NCI-H524 treated with DMSO at 0.1 percent for 48 hours (cell line): ENCODE results near the gene DNAAF9.
"Not testable (repeated sequence)": the region's sequence is repeated elsewhere in the genome, so short reads cannot be mapped to it uniquely, and the experiment has no call there.

ENCODE experiments used
- DNase-seq: peaks from one replicate; lab custom pipeline; 2025; lab: John Stamatoyannopoulos, UW

The DNAAF9 gene

DNA sequence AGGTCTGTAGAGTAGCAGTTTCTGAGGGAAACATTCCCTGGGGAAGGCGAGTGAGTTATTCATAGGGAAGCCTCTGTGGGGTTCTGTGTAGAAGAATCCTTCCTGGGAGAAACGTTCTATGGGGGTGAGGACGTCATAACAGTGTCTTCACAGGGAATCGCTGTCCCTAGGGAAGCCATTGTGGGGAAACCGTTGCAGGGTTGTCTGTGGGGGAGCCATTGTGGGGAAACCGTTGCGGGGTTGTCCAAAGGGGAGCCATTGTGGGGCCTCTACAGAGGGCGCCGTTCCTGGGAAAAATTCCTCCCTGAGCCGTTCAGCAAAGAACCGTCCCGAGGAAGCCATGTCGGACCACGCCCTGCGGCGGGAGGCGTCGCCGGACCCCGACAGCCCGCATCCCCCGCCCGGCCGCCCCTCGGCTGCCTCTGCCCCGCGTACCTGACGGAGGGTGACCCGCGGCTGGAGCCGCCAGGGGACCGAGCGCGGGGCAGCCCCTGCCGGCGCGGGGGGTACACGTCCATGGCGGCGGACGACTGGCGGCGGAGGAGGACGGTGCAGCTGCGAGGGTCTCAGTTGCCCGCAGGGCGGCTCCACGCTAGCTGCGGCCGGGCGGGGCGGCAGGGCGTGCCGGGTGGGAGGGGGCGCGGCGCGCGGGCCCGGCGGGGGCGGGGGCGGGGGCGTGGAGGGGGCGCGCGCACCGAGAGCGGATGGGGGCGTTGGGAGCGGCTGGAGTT, at the start of gene DNAAF9:
TSS of gene DNAAF9 (minus strand) at position 630 of the 731 bp plus-strand sequence. CDS start at position 518, 112 bp downstream.
- no peak for DNase-seq

DNA sequence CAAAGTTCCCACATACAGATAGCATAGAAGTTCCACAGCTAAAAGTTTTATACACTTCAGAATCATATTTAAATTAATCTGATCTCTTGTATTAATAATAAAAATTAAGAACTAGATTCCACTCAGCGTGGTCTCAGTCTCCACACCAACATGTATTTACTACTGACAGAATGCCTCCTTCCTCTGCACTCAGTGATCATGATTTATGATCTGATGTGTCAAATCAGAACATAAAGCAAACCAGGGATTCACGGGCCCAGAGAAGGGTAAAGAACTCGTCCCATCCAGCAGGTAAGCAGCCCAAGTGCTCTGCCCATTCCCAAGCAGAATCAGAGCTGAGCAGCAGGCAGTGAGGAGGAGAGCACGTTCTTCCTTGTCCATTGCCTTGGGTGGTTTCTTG, 49.2 kb upstream of the DNAAF9 start:
- DNase-seq = no peak

DNA sequence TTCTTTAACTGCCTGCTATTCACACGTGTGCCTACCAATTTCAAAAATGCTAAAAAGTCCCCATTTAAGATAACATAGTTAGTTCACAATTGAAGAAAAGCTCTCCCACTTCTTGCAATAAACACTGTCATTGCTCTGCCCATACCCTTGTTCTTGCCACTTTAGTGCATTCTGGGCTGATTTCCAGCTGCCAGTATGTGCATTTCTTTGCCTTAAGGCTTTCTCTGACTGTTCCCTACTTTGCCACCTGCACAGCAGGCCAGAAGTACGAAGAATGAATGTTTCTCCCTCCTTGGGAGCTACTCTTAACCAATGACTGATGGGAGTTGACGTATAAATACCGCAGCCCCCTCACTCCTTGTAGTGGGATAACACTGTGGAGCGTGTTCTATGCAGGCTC, 47.4 kb upstream of the DNAAF9 start:
- DNase-seq = no peak

DNA sequence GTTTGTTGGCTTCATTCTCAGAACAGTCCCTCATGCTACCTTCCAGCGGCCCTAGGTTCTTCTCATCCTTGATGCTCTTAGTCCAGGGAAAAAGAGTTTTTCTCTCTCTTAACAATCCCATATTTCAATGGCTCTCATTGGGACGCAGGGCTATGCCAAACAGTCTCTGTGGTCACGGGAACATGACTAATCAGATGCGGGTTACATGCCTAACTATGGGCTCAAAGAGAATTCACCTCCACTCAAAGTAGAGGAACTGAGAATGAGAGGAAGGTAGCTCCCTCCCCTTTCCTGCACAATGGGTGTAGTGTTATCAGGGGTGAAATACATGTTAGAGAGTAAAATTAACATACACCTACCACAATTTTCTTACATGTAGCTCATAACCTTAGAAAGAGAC, 45.2 kb upstream of the DNAAF9 start:
- DNase-seq = no peak

DNA sequence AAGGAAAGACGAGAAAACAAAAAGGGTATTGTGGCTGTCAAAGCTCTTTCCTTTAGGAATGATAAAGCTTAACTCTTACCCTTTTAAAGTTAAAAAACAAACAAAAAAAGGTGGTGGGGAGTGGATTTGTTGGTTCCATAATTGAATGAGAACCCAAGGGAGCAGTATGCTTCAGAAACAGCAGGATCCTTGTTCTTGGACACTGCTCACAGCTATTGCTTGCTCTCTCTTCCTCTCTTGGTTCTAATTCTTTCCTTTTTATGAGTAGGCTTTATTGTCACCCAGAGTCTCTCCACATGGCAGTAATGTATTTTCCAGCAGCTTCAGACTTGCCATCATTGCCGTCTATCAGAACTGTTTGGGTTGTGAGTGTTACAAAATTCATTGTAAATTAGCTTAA, 44.7 kb upstream of the DNAAF9 start:
- DNase-seq = no peak

DNA sequence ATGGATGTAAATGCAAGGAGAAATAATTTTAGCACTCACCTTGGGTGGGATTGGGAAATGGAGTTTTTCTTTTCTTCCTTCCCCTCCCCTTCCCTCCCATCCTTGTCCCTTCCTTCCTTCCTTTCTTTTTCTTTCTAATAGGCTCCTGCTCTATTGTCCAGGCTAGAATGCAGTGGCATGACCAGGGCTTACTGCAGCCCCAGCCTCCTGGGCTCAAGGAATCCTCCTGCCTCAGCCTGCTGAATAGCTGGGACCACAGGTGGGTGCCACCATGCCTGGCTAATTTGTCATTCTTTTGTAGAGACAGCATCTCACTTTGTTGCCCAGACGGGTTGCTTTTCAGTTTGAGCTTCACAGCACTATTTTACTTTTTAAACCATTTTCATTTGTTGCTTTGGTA, 41.9 kb upstream of the DNAAF9 start:
- DNase-seq = no peak

DNA sequence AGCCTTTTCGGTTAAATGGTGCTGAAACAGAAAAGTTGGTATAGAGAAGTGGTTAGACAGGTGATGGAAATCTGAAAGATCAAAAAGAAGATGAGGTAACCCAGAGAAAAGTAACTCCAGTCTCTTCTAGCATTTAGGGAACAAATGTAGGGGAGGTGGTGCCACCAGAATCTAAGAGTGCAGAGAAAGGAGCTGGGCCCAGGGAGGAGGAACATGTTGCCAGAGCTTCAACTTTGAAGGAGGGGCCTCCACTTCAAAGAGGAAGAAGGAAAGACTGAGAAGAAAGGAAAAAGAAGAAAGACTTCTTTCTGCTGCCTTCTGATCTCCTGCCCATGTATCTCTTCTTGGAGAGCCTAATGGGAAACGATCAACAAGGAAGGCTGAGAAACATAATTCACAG, 39.9 kb upstream of the DNAAF9 start:
- DNase-seq = no peak

DNA sequence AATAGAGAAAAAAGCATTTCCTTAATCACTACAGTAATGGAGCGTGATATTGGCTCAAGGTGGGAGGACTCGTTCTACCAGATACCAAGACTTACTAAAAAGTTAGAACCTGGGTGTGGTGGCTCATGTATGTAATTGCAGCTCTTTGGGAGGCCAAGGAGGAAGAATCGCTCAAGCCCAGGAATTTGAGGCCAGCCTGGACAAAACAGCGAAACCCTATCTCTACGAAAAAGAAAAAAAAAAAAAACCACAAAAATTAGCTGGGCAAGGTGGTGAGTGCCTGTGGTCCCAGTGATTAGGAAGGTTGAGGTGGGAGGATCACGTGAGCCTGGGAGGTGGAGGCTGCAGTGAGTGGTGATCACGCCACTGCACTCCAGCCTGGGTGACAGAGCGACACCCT, 39.3 kb upstream of the DNAAF9 start:
- DNase-seq = no peak

DNA sequence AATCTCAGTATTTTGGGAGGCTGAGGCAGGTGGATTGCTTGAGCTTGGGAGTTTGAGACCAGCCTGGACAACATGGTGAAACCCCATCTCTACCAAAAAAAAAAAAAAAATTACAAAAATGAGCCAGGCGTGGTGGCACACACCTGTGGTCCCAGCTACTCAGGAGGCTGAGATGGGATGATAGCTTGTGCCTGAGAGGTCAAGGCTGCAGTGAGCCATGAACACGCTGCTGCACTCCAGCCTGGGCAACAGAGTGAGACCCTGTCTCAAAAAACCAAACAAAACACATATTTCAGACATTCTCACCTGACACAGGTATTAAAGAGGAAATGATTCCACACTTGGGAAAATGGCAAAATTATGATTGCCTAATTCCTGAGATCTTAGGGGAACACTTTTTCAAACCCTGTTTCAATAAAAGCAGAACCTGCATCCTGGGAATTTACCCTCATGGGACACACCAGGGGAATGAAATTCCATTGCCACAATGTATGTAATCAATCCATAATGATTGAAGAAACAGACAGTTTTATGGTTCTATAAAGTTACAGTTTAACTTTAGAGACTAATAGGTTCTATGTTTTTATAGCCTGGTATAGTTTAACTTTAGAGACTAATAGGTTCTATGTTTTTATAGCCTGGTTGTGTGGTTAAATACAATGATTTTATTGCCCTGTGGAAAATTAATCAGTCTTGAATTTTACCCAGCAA, 29.6 kb upstream of the DNAAF9 start:
- DNase-seq = no peak

DNA sequence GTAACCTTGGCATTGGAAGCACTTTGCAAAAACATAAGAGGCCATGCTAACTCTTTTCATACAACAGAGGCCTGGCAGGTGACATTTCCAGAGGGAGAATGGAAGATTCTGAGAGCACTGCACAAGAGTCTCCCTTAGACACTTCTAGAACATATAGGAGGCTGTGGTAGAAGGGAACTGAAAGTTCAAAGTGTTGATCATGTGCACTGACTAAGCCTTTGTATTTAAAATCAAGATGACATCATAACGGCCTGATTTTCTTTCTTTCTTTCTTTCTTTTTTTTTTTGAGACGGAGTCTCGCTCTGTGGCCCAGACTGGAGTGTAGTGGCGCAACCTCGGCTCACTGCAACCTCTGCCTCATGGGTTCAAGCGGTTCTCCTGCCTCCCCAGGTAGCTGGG, 26.8 kb upstream of the DNAAF9 start:
- DNase-seq = no peak

DNA sequence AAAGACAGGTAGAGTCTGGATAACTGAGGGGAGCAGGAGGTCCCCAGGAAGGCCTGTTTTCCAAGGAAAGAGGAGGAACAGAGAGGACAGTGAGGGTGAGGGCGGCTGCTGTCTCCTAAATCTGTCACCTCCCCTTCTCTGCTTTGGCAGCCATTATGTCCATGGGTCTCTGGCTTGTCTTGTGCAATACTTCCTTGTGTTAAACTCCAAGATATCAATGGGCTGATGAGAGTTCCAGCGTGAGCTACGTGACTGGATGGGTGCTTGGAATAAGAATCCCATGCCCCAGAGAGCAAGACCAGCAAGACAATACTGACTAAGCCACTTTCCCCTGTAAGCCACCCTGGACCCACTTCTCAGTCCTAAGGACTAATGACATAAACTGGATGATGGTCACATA, 26.3 kb upstream of the DNAAF9 start:
- no peak for DNase-seq

DNA sequence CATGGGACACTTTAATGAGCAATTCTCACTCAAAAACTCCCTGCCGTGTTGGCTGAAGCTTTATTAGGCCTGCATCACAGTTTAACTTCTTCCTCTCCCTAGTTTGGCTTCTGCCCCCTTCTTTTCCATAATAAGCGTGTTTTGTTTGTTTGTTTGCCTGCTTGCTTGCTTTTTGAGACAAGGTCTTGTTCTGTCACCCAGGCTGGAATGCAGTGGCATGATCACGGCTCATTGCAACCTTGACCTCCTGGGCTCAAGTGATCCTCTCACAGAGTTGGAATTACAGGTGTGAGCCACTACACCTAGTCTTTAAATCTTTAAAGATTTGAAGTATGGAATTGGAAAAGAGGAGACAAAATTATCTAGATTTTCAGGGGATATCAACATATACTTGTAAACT, 25.4 kb upstream of the DNAAF9 start:
- no peak for DNase-seq

DNA sequence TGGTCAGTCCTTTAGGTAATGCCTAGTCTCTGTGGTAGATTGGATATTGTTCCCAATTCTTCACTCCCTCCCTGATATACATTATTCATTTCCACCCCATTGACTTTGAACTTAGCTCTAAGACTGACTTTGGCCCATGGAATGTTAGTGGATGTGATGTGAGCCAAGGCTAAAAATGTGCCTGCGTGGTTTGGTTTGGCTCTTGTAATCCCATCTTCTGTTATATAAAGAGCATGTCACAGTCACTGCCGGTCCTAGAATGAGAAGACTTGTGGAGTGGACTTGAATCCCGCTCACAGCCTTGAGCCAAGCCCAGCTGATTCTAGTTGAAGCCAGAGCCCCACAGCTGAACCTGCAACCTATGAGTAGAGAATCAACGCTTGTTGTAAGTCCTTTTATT, 23.6 kb upstream of the DNAAF9 start:
- no peak for DNase-seq

DNA sequence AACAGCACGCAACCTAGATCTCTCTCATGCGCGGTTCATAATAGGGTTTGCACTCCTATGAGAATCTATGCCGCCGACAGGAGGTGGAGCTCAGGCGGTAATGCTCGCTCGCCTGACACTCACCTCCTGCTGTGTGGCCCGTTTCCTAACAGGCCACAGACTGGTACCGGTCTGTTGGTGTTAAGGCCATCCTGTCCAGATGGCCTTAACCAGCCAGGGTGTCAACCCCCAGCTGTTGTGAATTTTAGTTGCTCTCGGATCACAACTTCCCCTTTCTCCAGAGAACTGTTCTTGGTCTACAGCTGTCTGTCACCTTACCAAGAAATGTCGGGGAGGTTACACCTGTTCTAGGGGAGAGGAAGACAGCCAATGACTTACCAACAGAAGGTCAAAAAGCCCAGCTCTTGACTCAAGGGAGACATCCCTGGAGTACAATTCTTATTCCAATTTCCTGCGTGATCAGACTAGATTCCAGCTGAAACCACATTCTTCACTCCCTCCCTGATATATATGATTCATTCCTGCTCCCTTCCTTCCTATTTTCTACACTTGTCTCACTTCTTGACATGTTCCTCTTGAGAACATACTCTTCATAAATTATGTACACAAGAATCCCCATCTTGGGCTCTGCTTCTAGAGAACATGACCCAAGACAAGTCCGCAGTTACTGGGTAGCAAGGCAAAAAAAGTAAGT, 23.1 kb upstream of the DNAAF9 start:
- DNase-seq = peak; percentile 18

DNA sequence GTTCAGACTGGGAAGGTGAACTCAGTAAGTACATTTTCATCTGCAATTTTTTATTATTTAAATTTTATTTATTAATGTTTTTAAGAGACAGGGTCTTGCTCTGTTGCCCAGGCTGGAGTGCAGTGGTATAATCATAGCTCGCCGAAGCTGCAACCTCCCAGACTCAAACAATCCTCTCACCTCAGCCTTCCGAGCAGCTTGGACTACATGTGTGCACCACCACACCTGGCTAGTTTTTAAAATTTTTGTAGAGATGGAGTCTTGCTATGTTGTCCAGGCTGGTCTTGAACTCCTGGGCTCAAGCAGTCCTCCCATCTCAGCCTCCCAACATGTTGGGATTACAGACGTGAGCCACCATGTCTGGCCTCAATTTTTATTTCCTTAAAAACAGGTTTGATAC, 19.3 kb upstream of the DNAAF9 start:
- DNase-seq = not testable (repeated sequence)

DNA sequence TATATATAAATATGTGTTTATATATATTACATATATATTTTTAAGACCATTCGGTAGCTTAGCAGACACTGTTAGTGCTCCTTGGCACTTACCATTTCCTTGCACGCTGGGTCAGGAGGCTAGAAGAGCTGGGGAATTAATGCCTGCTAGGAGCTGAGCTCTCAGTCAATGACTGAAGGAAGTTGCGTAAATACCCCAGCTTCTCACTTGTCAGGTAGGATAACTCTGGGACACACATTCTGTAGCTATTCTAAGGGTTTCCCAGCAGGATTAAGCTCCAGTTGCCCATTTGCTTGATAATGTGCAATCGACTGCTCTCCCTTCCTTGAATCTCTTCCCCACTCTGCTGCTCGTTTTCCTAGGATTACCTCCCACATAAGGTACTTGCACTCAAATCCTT, 15.7 kb upstream of the DNAAF9 start:
- no peak for DNase-seq

DNA sequence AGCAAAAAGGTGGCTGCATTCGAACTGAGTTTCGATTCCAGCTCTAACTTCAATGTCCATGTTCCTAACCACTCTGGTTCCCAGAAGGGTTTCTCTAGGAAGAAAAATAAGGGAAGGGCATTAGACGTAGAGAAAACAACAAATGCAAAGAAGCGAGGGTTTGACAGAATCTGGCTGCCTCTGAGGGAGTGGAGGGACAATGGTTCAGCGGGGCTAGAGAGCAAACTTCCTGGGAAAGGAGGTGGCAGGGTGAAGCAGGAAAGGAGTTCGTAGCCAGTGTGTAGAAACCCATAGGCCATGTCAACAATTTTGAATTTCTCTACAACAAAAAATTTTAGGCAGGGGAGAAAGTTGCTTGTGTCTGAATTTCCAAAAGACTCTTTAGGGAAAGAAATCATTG, 14.5 kb upstream of the DNAAF9 start:
- DNase-seq = no peak

DNA sequence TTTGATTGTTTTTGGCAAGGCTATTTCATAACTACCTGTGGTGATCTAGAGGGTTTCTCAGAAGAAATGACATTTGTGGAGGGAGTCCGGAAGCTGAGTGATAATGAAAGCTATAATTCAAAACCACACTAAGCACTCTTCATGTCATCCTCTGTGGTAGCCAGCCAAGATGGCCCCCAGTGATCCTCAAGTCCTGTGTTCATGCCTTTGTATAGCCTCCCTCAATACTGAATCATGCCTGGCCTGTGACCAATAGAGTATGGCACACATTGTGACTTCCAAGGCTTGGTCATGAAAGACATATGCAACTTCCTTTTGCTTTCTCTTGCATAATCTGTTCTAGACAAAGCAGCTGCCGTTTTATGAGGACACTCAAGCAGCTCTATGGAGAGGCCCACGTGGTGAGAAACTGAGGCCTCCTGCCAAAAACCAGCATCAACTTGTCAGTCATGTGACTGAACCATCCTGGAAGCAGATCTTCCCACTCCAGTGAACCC, 12.8 kb upstream of the DNAAF9 start:
- DNase-seq = no peak

DNA sequence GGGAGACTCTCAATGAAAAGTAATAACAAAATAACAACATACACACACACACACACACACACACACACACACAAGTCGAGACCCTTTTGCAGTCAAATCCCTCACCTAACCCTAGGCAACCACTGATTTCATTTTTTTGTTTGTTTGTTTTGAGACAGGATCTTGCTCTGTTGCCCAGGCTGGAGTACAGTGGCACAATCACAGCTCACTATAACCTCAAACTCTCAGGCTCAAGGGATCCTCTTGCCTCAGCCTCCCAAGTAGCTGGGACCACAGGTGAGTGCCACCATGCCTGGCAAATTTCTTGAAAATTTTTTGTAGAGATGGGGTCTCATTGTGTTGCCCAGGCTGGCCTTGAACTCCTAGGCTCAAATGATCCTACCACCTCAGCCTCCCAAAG, 10.7 kb upstream of the DNAAF9 start:
- not testable (repeated sequence) for DNase-seq

DNA sequence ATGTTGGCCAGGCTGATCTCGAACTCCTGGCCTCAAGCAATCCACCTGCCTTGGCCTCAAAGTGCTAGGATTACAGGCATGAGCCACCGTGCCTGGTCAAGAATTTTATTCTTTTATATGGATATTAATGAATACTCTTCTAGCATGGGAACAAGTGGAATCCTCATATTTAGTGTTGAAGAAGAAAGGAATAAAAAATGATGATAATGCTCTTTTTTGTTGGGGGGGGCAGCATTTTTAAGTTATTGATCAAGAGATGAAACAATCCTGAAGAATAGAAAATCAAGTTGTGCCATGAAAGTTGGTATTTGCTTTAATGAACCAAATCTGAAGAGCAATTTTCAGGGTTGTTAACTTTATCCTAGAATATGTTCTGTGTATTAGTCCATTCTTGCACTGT, 6.7 kb upstream of the DNAAF9 start:
- no peak for DNase-seq

DNA sequence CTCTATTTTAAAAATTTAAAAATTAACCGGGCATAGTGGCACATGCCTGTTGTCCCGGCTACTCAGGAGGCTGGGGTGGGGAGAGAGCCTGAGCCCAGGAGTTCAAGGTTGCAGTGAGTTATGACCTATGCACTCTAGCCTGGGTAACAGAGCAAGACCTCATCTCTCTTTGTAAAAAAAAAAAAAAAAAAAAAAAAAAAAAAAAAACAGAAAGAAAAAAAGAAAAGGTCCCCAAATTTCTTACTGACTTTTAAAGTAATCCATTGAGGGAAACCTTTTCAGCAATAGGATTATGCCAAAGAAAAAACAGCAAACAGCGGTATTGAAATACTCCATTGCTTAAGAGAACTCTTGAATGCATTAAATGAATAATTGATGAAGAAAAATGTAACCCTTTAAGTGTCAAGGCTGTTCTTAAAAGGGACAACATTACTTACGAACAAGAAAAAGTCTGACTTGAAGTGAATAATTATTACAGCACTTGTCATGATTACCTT, 6.0 kb upstream of the DNAAF9 start:
- no peak for DNase-seq

DNA sequence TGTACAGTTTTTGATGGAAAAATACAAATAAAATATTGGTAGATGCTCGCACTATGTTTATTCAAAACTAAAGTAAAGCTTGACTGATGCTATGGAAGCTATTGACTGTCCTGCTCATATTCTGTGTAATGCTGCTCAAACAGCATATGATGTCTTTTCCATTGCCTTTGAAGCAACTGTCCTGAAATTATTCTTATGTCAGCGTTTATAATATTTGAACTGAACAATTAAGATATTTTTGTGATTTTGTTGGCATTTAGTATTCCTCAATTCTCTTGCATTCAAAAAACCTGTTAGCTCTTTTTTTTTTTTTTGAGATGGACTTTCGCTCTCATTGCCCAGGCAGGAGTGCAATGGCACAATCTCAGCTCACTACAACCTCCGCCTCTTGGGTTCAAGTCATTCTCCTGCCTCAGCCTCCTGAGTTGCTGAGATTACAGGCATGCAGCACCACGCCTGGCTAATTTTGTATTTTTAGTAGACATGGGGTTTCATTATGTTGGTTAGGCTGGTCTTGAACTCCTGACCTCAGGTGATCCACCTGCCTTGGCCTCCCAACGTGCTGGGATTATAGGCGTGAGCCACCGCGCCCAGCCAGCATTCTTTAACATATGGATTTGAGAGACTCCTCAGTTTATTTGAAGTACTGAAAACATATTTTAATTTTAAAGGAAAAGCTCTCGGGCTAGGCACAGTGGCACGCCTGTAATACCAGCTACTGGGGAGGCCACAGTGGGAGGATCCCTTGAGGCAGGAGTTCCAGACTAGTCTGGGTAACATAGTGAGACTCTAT, 5.3 kb upstream of the DNAAF9 start:
- DNase-seq = no peak
